HCT116 (cell line): Measurements from ENCODE around the gene GPX7. TPM values are rescaled to one million over a fixed set of nuclear protein-coding genes. Genes with fewer than 3 reads are reported as not detected.

Experiments used
- ATAC-seq: fragments of 200-7000 bp; cut with Tn5 transposase; 2 replicates; pipeline ENCODE4 v1.9.1; 2020; ENCODE audit warnings: mild to moderate bottlenecking, moderate library complexity
- BruUV-seq: library from RNA; stranded (reverse); fragments of 400-500 nt; replicated peaks from 2 replicates; lab custom pipeline; 2021; lab: Mats Ljungman, UMichigan
- CTCF ChIA-PET: fragments of 300-600 bp; sonication (Branson Sonifier 250); formaldehyde crosslinking; loops from one replicate; lab custom pipeline; 2021; ENCODE audit warnings: antibody characterized with exemption; lab: Charles Lee
- POLR2A ChIA-PET: fragments of 300-600, 350-600 bp; sonication (Branson Sonifier 250); formaldehyde crosslinking; loops from one replicate; lab custom pipeline; 2021; ENCODE audit warnings: antibody characterized with exemption; lab: Charles Lee
- RAD21 ChIA-PET, 2 experiments: fragments of 300-600 bp; sonication (Branson Sonifier 250); formaldehyde crosslinking; loops; one replicate each; lab custom pipeline; 2023; ENCODE audit warnings: low total read pairs in 2 of 2; ENCODE audit not compliant: uncharacterized antibody in 2 of 2, unreplicated experiment in 2 of 2, low non-redundant PET in 1 of 2; lab: Charles Lee
- DNase-seq: peaks from one replicate; pipeline ENCODE4 v3.0.0-alpha.2; 2010; ENCODE audit warnings: low read depth, low spot score
- H2AFZ ChIP-seq: fragments of 200-600 bp; shearing (Covaris generic), sonication (generic); 2 replicates; pipeline ENCODE4 v1.6.1; 2017; ENCODE audit warnings: low read depth, mixed run types, mixed read lengths, antibody characterized with exemption, low read length; ENCODE audit not compliant: poor library complexity, severe bottlenecking
- H3K27ac ChIP-seq: 2 replicates; pipeline ENCODE4 v1.5.1; 2012; ENCODE audit warnings: low read depth, low read length
- H3K27me3 ChIP-seq: fragments of 200-600 bp; sonication (generic); 2 replicates; pipeline ENCODE4 v1.6.1; 2016; ENCODE audit warnings: mixed run types, low read length, mixed read lengths; ENCODE audit not compliant: insufficient read depth
- H3K36me3 ChIP-seq, 2 experiments: fragments of 200-500 bp in 1 of 2; fragments of 200-600 bp in 1 of 2; sonication (Bioruptor generic) in 1 of 2; sonication (generic) in 1 of 2; 2 replicates each; pipeline versions ENCODE4 v1.5.1 to v1.6.1; 2014 to 2016; ENCODE audit warnings: low read length in 2 of 2, inconsistent platforms in 1 of 2, mixed read lengths in 1 of 2, mixed run types in 1 of 2; ENCODE audit not compliant: insufficient read depth in 2 of 2, control insufficient read depth in 1 of 2
- H3K4me1 ChIP-seq, 2 experiments: fragments of 200-600 bp in 1 of 2; sonication (generic) in 1 of 2; 2 replicates each; pipeline versions ENCODE4 v1.5.1 to v1.6.1; 2012 to 2017; ENCODE audit warnings: low read length in 2 of 2, inconsistent platforms in 1 of 2, mild to moderate bottlenecking in 1 of 2, mixed read lengths in 1 of 2, mixed run types in 1 of 2, moderate library complexity in 1 of 2; ENCODE audit not compliant: insufficient read depth in 2 of 2, control insufficient read depth in 1 of 2
- H3K4me2 ChIP-seq: fragments of 200-600 bp; sonication (generic); 2 replicates; pipeline ENCODE4 v1.6.1; 2017; ENCODE audit warnings: mixed run types, low read length, mixed read lengths
- H3K4me3 ChIP-seq, 2 experiments: fragments of 200-600 bp in 1 of 2; sonication (generic) in 1 of 2; replicated peaks in 1 of 2; 2 replicates each; pipeline ENCODE4 v1.5.1; 2011 to 2016; ENCODE audit warnings: low read length in 2 of 2, control low read depth in 1 of 2, low read depth in 1 of 2, mild to moderate bottlenecking in 1 of 2, mixed read lengths in 1 of 2, mixed run types in 1 of 2
- H3K79me2 ChIP-seq: fragments of 200-600 bp; sonication (generic); 2 replicates; pipeline ENCODE4 v1.6.1; 2017; ENCODE audit warnings: mild to moderate bottlenecking, mixed run types, low read length, moderate library complexity, mixed read lengths; ENCODE audit not compliant: insufficient read depth
- H3K9ac ChIP-seq: fragments of 200-600 bp; sonication (generic); 2 replicates; pipeline ENCODE4 v1.6.1; 2016; ENCODE audit warnings: low read length, mixed read lengths
- H3K9me2 ChIP-seq: fragments of 200-600 bp; sonication (generic), shearing (Covaris generic); 2 replicates; pipeline ENCODE4 v1.6.1; 2017; ENCODE audit warnings: mixed run types, mild to moderate bottlenecking, moderate library complexity; ENCODE audit not compliant: insufficient read depth
- H3K9me3 ChIP-seq, 2 experiments: fragments of 200-500 bp in 1 of 2; fragments of 200-600 bp in 1 of 2; sonication (Bioruptor generic) in 1 of 2; sonication (generic) in 1 of 2; 2 replicates each; pipeline ENCODE4 v1.6.1; 2014 to 2017; ENCODE audit warnings: low read length in 2 of 2, mixed read lengths in 2 of 2, inconsistent platforms in 1 of 2, low read depth in 1 of 2, mild to moderate bottlenecking in 1 of 2, mixed run types in 1 of 2, moderate library complexity in 1 of 2; ENCODE audit not compliant: control insufficient read depth in 1 of 2, insufficient read depth in 1 of 2
- H4K20me1 ChIP-seq: fragments of 200-600 bp; sonication (generic), shearing (Covaris generic); 2 replicates; pipeline ENCODE4 v1.6.1; 2017; ENCODE audit warnings: mixed run types, mild to moderate bottlenecking, moderate library complexity; ENCODE audit not compliant: insufficient read depth
- CBX3 ChIP-seq: IDR thresholded peaks from 2 replicates; pipeline ENCODE4 v1.6.1; 2012; ENCODE audit warnings: low read depth
- CEBPB ChIP-seq: IDR thresholded peaks from 2 replicates; pipeline ENCODE4 v1.6.1; 2012; ENCODE audit warnings: low read depth
- EGR1 ChIP-seq: IDR thresholded peaks from 2 replicates; pipeline ENCODE4 v1.6.1; 2012; ENCODE audit warnings: low read depth
- ELF1 ChIP-seq: IDR thresholded peaks from 2 replicates; pipeline ENCODE4 v1.6.1; 2012; ENCODE audit warnings: low read depth, borderline replicate concordance
- EZH2 ChIP-seq: fragments of 200-600 bp; sonication (generic); IDR thresholded peaks from 2 replicates; pipeline ENCODE4 v1.6.1; 2017; ENCODE audit warnings: antibody characterized with exemption, mixed run types
- EZH2phosphoT487 ChIP-seq: fragments of 200-600 bp; IDR thresholded peaks from 2 replicates; pipeline ENCODE4 v1.6.1; 2018; ENCODE audit warnings: antibody characterized with exemption, borderline replicate concordance
- FOSL1 ChIP-seq: IDR thresholded peaks from 2 replicates; pipeline ENCODE4 v1.6.1; 2012; ENCODE audit warnings: low read depth
- POLR2A ChIP-seq: IDR thresholded peaks from 2 replicates; pipeline ENCODE4 v1.7.0; 2011; ENCODE audit warnings: borderline replicate concordance; ENCODE audit not compliant: insufficient read depth, insufficient read length; ENCODE audit errors: extremely low read depth
- POLR2AphosphoS5 ChIP-seq: IDR thresholded peaks from 2 replicates; pipeline ENCODE4 v1.6.1; 2011; ENCODE audit warnings: mild to moderate bottlenecking, low read depth, low read length, moderate library complexity
- RAD21 ChIP-seq: IDR thresholded peaks from 2 replicates; pipeline ENCODE4 v1.6.1; 2012; ENCODE audit warnings: low read depth, mild to moderate bottlenecking
- SIN3A ChIP-seq: IDR thresholded peaks from 2 replicates; pipeline ENCODE4 v1.6.1; 2012; ENCODE audit warnings: low read depth
- SP1 ChIP-seq: IDR thresholded peaks from 2 replicates; pipeline ENCODE4 v1.6.1; 2012; ENCODE audit warnings: low read depth
- SRF ChIP-seq: IDR thresholded peaks from 2 replicates; pipeline ENCODE4 v1.6.1; 2012; ENCODE audit warnings: low read depth
- TCF7L2 ChIP-seq: IDR thresholded peaks from 2 replicates; pipeline ENCODE4 v1.7.0; 2011; ENCODE audit warnings: borderline replicate concordance, inconsistent platforms; ENCODE audit not compliant: insufficient read depth, insufficient read length; ENCODE audit errors: extremely low read depth
- YY1 ChIP-seq: IDR thresholded peaks from 2 replicates; pipeline ENCODE4 v1.6.1; 2011; ENCODE audit warnings: low read length, low read depth, moderate library complexity, mild to moderate bottlenecking; ENCODE audit not compliant: insufficient replicate concordance; ENCODE audit errors: extremely low read depth
- ZFX ChIP-seq: fragments of 450-650 bp; IDR thresholded peaks from 2 replicates; pipeline ENCODE4 v1.6.1; 2017
- ZNF274 ChIP-seq: fragments of 200-500 bp; sonication (Bioruptor generic); IDR thresholded peaks from 2 replicates; pipeline ENCODE4 v1.6.1; 2014; ENCODE audit warnings: mild to moderate bottlenecking, low read depth, low read length, inconsistent platforms
- intact Hi-C: fragments of 100-400 bp; cut with micrococcal nuclease; formaldehyde crosslinking; loops from 2 replicates; pipeline ENCODE4 v1.10.0; 2022
- total RNA-seq: library from RNA; stranded (reverse); gene quantifications from one replicate; pipeline ENCODE4 v1.2.1, GENCODE V29; 2021; ENCODE audit not compliant: unreplicated experiment
- TF ChIP-seq, protein P1 (sequence below): IDR thresholded peaks from 2 replicates; pipeline ENCODE4 v1.6.1; 2012; ENCODE audit warnings: low read depth
- TF ChIP-seq, protein P2 (sequence below): IDR thresholded peaks from 2 replicates; pipeline ENCODE4 v1.6.1; 2011; ENCODE audit warnings: mild to moderate bottlenecking, low read length, moderate library complexity; ENCODE audit not compliant: insufficient replicate concordance; ENCODE audit errors: extremely low read depth
- TF ChIP-seq, protein P3 (sequence below): IDR thresholded peaks from 2 replicates; pipeline ENCODE4 v1.6.1; 2012

Gene GPX7
- total RNA-seq, 1 experiment from 2014 or later: not detected

DNA sequence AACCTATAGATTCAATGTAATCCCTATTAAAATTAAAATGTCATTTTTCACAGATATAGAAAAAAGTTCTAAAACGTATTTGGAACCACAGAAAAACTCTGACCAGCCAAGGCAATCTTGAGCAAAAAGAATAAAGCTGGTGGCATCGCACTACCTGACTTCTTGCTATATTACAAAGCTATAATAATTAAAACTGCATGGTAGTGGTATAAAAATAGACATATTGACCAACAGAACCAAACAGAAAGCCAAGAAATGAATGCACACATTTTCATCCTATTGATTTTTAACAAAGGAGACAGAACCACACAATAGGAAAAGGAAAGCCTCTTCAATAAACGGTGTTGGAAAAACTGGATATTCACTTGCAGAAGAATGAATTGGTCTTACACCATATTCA lies 21.6 kb downstream of the GPX7 start:
- no peak for DNase-seq
- no TSS peak for BruUV-seq
- Histone ChIP-seq H3K9me2 (no peaks in the 10 kb centered on the region), H3K79me2 (no peaks in the 10 kb centered on the region), H3K36me3 (no peaks in the 10 kb centered on the region), H3K4me1 (no peaks in the 10 kb centered on the region), H3K4me3 (no peak overlapping the region), H3K27me3 (no peaks in the 10 kb centered on the region), H3K9ac (no peak overlapping the region), H3K9me3 (0 out of 4 replicates have a peak, but pooled peaks cover 0 to 4% of the 10 kb centered on the region in 2 experiments), H3K4me2 (no peak overlapping the region), H4K20me1 (no peaks in the 10 kb centered on the region), H2AFZ (no peak overlapping the region), H3K27ac (no peak overlapping the region)
- TF ChIP-seq FOSL1 (no peak), ELF1 (no peak), ZFX (no peak), TCF7L2 (no peak), SIN3A (no peak), SRF (no peak), RAD21 (no peak), EGR1 (no peak), SP1 (no peak), POLR2AphosphoS5 (no peak), EZH2phosphoT487 (no peak), CEBPB (no peak), EZH2 (no peak), YY1 (no peak), ZNF274 (no peak), POLR2A (no peak), CBX3 (no peak)
- TF ChIP-seq, protein P1, sequence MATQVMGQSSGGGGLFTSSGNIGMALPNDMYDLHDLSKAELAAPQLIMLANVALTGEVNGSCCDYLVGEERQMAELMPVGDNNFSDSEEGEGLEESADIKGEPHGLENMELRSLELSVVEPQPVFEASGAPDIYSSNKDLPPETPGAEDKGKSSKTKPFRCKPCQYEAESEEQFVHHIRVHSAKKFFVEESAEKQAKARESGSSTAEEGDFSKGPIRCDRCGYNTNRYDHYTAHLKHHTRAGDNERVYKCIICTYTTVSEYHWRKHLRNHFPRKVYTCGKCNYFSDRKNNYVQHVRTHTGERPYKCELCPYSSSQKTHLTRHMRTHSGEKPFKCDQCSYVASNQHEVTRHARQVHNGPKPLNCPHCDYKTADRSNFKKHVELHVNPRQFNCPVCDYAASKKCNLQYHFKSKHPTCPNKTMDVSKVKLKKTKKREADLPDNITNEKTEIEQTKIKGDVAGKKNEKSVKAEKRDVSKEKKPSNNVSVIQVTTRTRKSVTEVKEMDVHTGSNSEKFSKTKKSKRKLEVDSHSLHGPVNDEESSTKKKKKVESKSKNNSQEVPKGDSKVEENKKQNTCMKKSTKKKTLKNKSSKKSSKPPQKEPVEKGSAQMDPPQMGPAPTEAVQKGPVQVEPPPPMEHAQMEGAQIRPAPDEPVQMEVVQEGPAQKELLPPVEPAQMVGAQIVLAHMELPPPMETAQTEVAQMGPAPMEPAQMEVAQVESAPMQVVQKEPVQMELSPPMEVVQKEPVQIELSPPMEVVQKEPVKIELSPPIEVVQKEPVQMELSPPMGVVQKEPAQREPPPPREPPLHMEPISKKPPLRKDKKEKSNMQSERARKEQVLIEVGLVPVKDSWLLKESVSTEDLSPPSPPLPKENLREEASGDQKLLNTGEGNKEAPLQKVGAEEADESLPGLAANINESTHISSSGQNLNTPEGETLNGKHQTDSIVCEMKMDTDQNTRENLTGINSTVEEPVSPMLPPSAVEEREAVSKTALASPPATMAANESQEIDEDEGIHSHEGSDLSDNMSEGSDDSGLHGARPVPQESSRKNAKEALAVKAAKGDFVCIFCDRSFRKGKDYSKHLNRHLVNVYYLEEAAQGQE: no peak
- TF ChIP-seq, protein P2, sequence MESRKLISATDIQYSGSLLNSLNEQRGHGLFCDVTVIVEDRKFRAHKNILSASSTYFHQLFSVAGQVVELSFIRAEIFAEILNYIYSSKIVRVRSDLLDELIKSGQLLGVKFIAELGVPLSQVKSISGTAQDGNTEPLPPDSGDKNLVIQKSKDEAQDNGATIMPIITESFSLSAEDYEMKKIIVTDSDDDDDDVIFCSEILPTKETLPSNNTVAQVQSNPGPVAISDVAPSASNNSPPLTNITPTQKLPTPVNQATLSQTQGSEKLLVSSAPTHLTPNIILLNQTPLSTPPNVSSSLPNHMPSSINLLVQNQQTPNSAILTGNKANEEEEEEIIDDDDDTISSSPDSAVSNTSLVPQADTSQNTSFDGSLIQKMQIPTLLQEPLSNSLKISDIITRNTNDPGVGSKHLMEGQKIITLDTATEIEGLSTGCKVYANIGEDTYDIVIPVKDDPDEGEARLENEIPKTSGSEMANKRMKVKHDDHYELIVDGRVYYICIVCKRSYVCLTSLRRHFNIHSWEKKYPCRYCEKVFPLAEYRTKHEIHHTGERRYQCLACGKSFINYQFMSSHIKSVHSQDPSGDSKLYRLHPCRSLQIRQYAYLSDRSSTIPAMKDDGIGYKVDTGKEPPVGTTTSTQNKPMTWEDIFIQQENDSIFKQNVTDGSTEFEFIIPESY: no peak
- TF ChIP-seq, protein P3, sequence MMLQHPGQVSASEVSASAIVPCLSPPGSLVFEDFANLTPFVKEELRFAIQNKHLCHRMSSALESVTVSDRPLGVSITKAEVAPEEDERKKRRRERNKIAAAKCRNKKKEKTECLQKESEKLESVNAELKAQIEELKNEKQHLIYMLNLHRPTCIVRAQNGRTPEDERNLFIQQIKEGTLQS: no peak
- CTCF ChIA-PET: no interaction called here
- intact Hi-C loops: no loop called here
- ATAC-seq: no peak
- POLR2A ChIA-PET: no interaction called here
- RAD21 ChIA-PET: no interaction called here
